Stimulated activated naive B cell treated with anti-CD40 and anti-IgM and Interleukin-4, amounts not matched to agents 10 μg/mL and 1 μg/mL and 100 μg/mL, for 72 hours (primary cell): ENCODE measurements around the gene FPGS.
"Not testable (repeated sequence)": the region's sequence is repeated elsewhere in the genome, so short reads cannot be mapped to it uniquely, and the experiment has no call there.

Experiments used
- ATAC-seq, 2 donors: fragments of 150-1000 bp; cut with Tn5 transposase; replicated peaks; 2 replicates each; pipeline ENCODE4 v1.10.0; 2021; ENCODE audit warnings: moderate library complexity in 1 of 2
- DNase-seq: peaks from one replicate; pipeline ENCODE4 v3.0.0; 2021
- H3K27ac Mint-ChIP-seq: one replicate; pipeline ENCODE4 v1.8.0; 2022; ENCODE audit warnings: mild to moderate bottlenecking, mixed read lengths
- H3K27me3 Mint-ChIP-seq, 2 donors: one replicate each; pipeline ENCODE4 v1.8.0; 2022; ENCODE audit warnings: mixed read lengths in 2 of 2
- H3K36me3 Mint-ChIP-seq, 2 donors: one replicate each; pipeline ENCODE4 v1.8.0; 2022; ENCODE audit warnings: mixed read lengths in 2 of 2, mild to moderate bottlenecking in 1 of 2
- H3K4me1 Mint-ChIP-seq, 2 donors: one replicate each; pipeline ENCODE4 v1.8.0; 2022; ENCODE audit warnings: mixed read lengths in 2 of 2, mild to moderate bottlenecking in 1 of 2
- H3K4me3 Mint-ChIP-seq, 2 donors: one replicate each; pipeline ENCODE4 v1.8.0; 2022; ENCODE audit warnings: mild to moderate bottlenecking in 2 of 2, mixed read lengths in 2 of 2, moderate library complexity in 1 of 2
- H3K9me3 Mint-ChIP-seq, 2 donors: one replicate each; pipeline ENCODE4 v1.8.0; 2022; ENCODE audit warnings: mixed read lengths in 2 of 2, mild to moderate bottlenecking in 1 of 2

FPGS gene

DNA sequence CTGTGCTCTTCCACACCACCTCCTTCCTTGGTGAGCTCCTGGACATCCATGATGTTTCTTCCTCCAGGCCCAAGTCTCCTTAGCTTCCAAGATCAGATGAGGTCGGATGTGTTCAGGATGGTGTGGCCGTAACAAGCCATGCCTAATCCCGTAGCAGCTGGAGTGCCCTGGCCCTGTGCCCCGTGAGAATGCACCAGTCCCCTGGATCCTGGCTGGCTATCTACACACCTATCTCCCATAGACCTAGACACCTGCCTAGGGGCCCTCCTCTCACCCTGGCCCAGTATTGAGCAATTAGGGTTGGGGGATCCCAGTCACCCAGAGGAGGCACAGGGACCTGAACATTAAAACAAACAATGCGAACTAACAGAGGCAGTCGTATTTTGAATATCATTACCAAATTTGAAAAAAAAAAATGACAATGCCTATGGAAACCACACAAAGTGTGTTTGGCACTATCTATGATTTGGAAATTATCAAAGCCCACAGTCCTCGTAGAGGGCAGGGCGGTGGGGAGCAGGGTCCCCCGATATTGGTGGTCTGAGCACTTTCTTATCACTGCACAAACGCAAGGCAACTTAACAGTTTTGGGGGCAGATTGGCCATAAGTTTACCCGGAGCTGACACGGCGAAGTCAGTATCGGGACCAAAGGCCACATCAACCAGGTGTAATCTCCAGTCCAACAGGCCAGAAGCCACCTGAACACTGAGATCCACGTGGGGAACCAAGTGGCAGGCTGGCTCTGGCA is 38.6 kb downstream of the FPGS start:
- Mint-ChIP-seq H3K36me3 (peaks cover 16 to 35% of the 10 kb centered on the region in 2 donors), H3K9me3 (no peaks in the 10 kb centered on the region), H3K27ac (no peak overlapping the region), H3K4me1 (peaks cover 17 to 31% of the 10 kb centered on the region in 2 donors), H3K4me3 (no peak overlapping the region), H3K27me3 (no peaks in the 10 kb centered on the region)
- DNase-seq: no peak
- ATAC-seq: no peak

DNA sequence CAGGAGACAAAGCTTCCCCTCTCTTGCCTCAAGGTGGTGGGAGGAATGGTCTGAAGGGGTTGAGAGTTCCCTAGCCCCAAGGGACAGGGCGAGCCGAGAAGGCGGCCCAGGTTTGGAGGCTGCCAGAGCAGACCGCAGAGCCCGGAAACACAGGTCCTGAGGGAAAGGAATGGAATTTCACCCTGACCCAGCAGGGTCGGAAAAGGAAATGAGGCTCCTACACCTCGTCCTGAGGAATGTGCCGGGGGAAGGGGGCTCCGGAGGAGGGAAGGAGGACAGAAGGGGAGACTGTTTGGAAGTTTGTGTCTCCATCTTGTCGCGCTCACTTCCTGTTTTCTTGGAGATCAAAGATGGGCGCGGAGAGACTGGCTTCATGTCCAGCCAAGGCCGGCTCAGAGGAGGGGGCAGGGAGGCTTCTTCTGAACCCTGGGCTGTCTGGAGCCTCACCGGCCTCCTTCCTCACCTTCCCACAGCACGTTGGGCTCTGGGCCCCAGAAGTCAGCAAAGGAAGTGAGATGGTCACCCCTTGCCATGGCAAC is 42.2 kb downstream of the FPGS start:
- Mint-ChIP-seq H3K36me3 (peaks cover 28 to 39% of the 10 kb centered on the region in 2 donors), H3K4me1 (peaks cover under 1 to 4% of the 10 kb centered on the region in 2 donors)

DNA sequence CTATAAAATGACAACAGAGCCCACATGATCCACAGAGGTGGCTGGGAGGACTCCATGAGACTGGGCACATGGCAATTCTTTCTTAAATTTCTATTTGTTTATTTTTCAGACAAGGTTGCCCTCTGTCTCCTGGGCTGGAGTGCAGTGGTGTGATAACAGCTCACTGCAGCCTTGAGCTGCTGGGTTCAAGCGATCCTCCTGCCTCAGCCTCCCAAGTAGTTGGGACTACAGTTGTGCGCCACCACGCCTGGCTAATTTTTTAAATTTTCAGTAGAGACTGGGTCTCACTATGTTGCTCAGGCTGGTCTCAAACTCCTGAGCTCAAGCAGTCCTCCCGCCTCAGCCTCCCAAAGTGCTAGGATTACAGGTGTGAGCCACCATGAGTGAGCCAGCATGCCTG is 42.9 kb downstream of the FPGS start:
- peaks cover 33 to 44% of the 10 kb centered on the region in 2 donors for H3K36me3 Mint-ChIP-seq
- H3K27ac Mint-ChIP-seq, ATAC-seq, DNase-seq, H3K4me1 Mint-ChIP-seq, H3K27me3 Mint-ChIP-seq, H3K4me3 Mint-ChIP-seq: not testable (repeated sequence)
- peaks cover 12 to 16% of the 10 kb centered on the region in 2 donors for H3K9me3 Mint-ChIP-seq

More for the DNA sequence above, 42.2 kb downstream of the FPGS start:
- no peak for DNase-seq
- Mint-ChIP-seq H3K27ac (no peak overlapping the region), H3K4me3 (no peak overlapping the region), H3K9me3 (peaks cover 12% of the 10 kb centered on the region in 2 donors), H3K27me3 (no peaks in the 10 kb centered on the region)
- ATAC-seq: no peak

DNA sequence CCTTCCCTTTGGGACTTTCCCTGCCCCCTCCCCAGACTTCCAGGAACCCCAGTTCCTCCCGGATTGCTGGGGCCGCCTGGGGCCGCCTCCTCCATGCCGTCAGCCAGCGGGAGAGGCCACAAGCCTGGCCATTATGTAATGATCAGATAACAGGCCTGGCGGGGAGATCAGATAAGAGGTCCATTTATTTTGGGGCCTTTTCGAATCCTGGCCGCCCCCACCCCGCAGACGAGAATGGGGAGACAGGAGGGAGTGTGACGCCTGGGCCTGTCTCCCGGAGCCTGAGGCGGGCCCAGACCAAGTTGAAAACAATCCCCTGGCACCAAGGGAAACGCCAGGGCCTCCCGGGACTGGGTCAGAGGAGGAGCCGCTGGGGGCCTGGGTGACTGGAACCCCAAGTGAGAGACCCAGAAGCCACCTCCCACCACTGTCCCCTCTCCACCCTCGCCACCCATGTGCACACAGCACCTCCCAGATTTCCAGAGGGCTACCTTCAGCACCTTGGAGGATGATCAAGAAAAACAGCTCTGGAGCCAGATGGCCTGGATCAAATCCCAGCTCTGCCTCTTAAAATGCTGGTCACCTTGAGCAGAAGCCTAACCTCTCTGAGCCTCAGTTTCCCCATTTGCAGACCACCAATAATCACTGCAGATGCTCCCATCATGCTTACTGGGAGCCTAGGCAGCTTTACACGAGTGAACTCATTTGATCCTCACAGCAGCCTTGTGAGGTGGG is 43.9 kb downstream of the FPGS start:
- Mint-ChIP-seq H3K36me3 (peaks cover 27 to 41% of the 10 kb centered on the region in 2 donors), H3K27me3 (no peaks in the 10 kb centered on the region), H3K9me3 (peaks cover 12 to 17% of the 10 kb centered on the region in 2 donors), H3K27ac (no peak overlapping the region), H3K4me3 (no peak overlapping the region), H3K4me1 (peaks cover 3 to 4% of the 10 kb centered on the region in 2 donors)
- ATAC-seq: no peak
- DNase-seq: no peak

DNA sequence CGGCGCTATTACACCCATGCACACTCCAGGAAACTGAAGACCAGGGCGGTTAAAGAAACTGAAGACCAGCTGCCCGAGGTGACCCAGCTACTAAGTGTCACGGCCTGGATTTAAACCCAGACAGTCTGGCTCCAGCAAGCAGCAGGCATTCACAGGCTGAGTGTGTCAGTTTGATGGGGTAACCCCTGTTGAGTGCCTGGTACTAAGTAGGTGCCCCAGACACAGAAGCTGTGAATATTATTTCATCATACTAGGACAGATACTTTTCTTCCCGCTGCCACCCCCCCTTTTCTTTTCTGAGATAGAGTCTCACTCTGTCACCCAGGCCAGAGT is 44.5 kb downstream of the FPGS start:
- H3K4me3 Mint-ChIP-seq: no peak overlapping the region
- DNase-seq: no peak
- H3K27ac Mint-ChIP-seq: no peak overlapping the region
- H3K27me3 Mint-ChIP-seq: no peaks in the 10 kb centered on the region
- ATAC-seq: no peak
- peaks cover 27 to 42% of the 10 kb centered on the region in 2 donors for H3K36me3 Mint-ChIP-seq
- peaks cover 12 to 17% of the 10 kb centered on the region in 2 donors for H3K9me3 Mint-ChIP-seq
- H3K4me1 Mint-ChIP-seq: peaks cover 7 to 8% of the 10 kb centered on the region in 2 donors

DNA sequence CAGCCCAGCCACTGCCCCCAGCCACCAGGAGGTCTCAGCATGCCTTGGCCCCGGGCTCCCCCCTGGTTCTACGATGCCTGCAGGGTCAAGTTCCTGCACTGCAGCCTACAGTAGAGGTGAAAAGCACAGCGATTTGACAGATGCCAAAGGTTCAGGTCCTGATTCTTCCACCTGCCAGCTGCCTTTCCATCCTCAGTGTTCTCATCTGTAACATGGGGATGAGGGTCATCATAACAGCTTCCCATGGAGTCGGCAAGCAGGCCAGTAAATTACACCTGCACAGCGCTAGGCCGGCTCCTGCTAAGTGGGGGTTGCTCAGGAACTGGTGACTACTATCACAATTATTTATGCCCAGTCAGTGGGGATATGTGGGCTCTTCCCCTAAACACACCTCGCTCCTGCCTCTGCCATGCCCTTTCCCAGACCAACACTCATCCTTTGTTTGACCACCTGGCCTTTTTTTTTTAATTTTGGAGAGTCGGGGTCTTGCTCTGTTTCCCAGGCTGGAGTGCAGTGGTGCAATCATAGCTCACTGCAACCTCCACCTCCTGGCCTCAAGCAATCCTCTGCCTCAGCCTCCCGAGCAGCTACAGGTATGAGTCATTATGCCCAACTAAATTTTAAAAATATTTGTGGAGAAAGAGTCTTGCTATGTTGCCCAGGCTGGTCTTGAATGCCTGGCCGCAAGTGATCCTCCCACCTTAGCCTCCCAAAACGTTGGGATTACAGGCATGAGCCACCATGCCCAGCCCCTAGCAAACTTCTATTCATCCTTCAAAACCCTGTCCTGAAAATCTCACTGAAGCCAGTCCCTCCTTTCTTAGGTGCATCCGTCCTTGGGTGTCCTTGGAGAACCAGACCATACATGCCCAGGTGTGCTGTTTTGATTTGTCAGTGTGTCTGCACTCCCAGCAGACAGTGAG is 45.4 kb downstream of the FPGS start:
- Mint-ChIP-seq H3K27me3 (no peaks in the 10 kb centered on the region), H3K4me3 (no peak overlapping the region), H3K27ac (no peak overlapping the region), H3K36me3 (peaks cover 23 to 36% of the 10 kb centered on the region in 2 donors), H3K9me3 (peaks cover 12 to 17% of the 10 kb centered on the region in 2 donors), H3K4me1 (peaks cover 14 to 18% of the 10 kb centered on the region in 2 donors)
- no peak for DNase-seq
- no peak for ATAC-seq

DNA sequence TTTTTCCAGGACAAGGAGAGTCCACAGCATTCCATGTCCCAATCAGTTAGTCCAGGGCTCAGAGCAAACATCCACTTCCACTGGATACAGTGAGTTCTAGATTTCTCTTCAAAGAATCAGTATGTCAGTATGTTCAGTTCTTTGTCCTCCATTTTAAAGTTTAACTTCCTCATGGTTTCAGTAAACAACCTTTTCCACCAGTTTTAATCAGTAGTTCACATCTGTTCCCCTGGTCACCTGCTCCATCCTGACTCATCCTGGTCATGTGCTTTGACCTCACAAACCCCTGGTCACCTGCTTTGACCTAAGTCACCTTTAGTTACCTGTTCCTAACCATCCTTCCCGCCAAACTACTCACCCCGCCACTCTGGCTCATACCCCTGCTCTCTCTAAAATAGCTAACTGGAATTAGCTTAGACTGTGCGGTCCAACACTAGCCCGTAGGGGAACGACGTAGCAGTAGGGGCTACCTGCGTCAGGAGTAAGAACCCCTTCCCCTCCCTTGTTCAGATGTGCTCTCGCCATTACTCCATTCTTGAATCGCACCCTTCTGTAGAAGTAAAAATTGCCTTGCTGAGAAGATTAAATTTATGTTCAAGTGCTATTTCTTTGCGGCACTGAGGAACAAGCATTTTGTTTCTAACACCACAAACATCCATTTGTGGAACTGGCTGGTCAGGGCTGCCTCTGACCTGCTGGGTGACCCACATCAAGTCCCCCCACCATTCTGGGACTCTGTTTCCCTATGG is 46.2 kb downstream of the FPGS start:
- H3K36me3 Mint-ChIP-seq: peaks cover 23 to 34% of the 10 kb centered on the region in 2 donors
- H3K27me3 Mint-ChIP-seq: no peaks in the 10 kb centered on the region
- ATAC-seq (no peak), DNase-seq (no peak)
- peaks cover 12 to 17% of the 10 kb centered on the region in 2 donors for H3K9me3 Mint-ChIP-seq
- no peak overlapping the region for H3K4me3 Mint-ChIP-seq
- H3K4me1 Mint-ChIP-seq: peaks cover 16 to 26% of the 10 kb centered on the region in 2 donors
- peak overlapping the region; percentile 56 for H3K27ac Mint-ChIP-seq

DNA sequence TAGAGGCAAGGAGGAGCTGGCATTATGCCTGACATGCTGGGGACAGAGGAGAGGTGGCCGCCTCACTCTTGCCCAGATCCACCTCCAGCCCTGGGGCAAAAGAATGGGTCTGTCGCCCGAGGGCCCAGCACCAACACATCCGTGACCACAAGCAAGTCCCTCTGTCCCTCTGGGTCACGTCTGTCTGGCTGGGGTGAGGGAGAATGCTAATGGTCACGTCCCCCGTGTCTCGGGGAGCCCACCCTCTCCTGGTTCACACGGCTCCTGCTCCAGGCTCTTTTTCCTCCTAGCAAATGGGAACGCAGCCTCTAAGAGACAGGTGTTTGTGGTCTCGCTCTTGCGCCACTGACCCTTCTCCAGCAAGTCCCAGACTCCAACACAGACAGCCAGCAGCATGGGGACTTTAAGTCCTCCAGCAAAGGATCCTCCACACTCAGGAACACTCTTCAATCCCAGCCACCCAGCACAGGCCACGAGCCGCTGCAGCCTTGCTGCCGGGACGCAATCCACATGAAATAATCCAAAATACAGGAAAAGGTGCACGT is 47.7 kb downstream of the FPGS start:
- DNase-seq (no peak), ATAC-seq (no peak)
- Mint-ChIP-seq H3K27me3 (no peaks in the 10 kb centered on the region), H3K36me3 (peaks cover 23 to 34% of the 10 kb centered on the region in 2 donors), H3K4me3 (no peak overlapping the region), H3K4me1 (peaks cover 21 to 28% of the 10 kb centered on the region in 2 donors), H3K27ac (no peak overlapping the region), H3K9me3 (peaks cover 12 to 17% of the 10 kb centered on the region in 2 donors)

DNA sequence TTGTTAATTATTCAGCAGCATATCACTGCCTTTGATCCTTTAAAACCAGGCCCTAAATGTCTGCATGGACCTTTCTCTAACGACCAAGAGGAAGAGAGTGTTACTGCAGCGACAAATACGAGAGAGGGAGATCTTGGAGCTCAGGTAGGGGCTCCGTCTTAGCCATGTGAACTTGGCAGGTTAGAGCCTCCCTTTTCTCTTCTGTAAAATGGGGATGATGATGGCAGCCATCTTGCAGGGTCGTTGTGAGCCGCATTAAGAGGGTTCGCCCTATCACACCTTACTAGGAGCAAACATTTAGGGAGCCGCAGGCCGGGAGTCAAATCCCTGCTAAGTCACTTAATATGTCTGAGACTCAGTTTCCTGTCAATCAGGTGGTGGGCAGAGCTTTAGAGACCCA is 50.1 kb downstream of the FPGS start:
- Mint-ChIP-seq H3K27ac (peak overlapping the region; percentile 90), H3K4me1 (peaks cover 29 to 49% of the 10 kb centered on the region in 2 donors), H3K4me3 (peak overlapping the region; percentile 91 to 94), H3K27me3 (no peaks in the 10 kb centered on the region), H3K9me3 (peaks cover 12 to 17% of the 10 kb centered on the region in 2 donors), H3K36me3 (peaks cover 23 to 34% of the 10 kb centered on the region in 2 donors)
- DNase-seq (no peak), ATAC-seq (no peak)

DNA sequence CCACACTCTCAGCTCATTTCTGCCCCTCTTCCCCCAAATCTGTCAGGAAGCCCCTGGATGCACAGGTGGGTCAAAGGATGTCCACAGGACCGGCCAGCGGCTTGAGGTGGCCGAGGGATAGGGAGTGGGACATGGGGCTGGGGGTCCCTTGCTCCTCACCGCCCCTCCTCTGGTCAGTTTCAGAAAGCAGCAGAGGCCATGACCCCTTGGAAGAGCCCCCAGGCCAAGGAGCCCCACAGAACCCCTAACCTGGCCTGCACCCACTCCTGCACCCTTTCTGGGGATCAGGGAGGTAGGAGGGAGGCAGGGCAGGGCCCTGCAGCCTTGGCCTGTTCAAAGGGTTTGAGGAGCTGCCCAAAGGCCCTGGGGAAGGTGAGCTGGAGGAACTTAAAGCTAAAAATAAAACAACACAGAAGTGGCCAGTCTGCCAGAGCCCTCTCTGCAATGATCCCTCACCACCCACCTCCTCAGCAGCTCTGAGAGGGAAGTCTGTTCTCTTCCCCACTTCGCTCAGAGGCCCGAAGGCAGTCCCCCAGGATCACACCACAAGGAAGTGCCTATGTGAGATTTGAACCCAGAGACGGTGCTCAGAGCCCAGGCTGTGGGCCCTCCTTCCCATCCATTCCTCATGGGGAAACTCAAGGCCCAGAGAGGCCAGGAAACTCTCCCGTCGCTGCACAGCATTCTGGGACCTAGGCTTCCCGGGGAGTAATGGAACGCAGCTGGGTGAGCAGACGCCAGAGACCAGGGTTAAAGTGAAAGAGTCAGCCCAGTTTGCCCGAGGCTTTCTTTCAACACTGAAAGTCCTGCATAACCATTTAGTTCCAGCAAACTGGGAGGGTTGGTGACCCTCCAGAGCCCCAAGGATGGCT is 50.9 kb downstream of the FPGS start:
- DNase-seq (no peak), ATAC-seq (peak; percentile 43 to 49)
- Mint-ChIP-seq H3K27ac (peak overlapping the region; percentile 90), H3K4me1 (peaks cover 32 to 54% of the 10 kb centered on the region in 2 donors), H3K9me3 (peaks cover 10 to 14% of the 10 kb centered on the region in 2 donors), H3K36me3 (peaks cover 18 to 28% of the 10 kb centered on the region in 2 donors), H3K27me3 (no peaks in the 10 kb centered on the region), H3K4me3 (peak overlapping the region; percentile 91 to 94)

DNA sequence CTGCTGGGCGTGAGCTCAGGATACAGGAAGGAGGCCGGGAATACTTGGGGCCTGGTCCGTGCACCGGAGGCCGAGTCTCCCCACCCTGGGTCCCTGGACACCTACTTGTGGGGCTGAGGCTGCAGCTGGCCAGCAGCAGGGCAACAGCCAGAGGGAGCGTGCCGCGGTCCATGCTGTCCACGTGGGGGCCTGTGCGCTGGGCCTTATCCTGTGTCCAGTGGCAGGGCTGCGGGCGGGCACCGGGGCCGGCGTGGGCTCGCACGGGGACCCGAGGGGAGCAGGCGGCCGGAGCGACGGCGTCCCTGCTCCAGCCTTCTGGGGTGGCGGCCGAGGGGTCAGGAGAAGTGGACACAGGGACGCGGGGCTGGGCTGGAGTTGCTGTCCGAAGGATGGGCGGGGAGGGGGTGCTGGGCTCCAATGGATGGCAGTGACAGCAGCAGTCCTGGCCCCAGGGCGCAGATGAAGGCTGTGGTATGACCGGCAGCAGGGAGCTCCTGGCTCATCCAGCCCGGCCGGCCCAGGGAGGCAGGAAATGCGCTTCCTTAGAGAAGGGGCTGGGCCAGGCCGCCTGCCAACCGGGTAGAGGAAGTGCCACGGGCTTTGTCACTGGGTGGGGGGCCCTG is 51.6 kb downstream of the FPGS start, which contains the start of gene ENG:
Gene ENG, minus strand, starts transcription at position 475 of the 623 bp plus-strand sequence. Its CDS starts 303 bp downstream, at position 172.
- Mint-ChIP-seq H3K27ac (peak within 1 kb of the TSS; percentile 90), H3K36me3 (peaks cover 11 to 20% of the 10 kb centered on the region in 2 donors), H3K27me3 (no peaks in the 10 kb centered on the region), H3K4me1 (peaks cover 32 to 61% of the 10 kb centered on the region in 2 donors), H3K9me3 (peaks cover 3 to 8% of the 10 kb centered on the region in 2 donors), H3K4me3 (peak within 1 kb of the TSS; percentile 91 to 94)
- ATAC-seq: peak; percentile 51 to 59
- DNase-seq: no peak

DNA sequence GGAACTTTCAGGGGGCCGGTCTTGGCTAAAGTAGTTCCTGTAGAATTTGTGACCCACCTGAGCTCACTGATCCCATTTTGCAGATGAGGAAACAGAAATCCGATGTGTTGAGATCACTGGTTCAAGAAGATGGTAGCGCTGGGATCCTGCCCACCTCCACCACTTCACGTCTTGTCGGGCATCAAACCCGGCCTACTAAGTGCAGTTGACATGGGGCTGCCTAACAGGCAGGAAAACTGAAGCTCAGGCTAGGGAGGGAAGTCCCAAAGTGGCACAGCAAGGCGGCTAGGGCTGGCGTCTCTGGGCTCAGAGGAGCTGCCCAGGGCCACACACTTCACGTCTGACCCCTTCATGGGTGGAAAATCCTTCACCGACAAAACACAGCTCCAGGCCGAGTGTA is 52.3 kb downstream of the FPGS start:
- H3K27ac Mint-ChIP-seq: peak overlapping the region; percentile 20
- peaks cover 0 to 4% of the 10 kb centered on the region in 2 donors for H3K9me3 Mint-ChIP-seq
- DNase-seq (no peak), ATAC-seq (no peak)
- H3K27me3 Mint-ChIP-seq: no peaks in the 10 kb centered on the region
- H3K36me3 Mint-ChIP-seq: peaks cover 6 to 13% of the 10 kb centered on the region in 2 donors
- peak overlapping the region in 1 of 2 donors; percentile 25 for H3K4me3 Mint-ChIP-seq
- peaks cover 32 to 61% of the 10 kb centered on the region in 2 donors for H3K4me1 Mint-ChIP-seq
